Neural progenitor cell (in vitro differentiated cells): ENCODE data around the gene TACR3. TPM values are rescaled to one million over a fixed set of nuclear protein-coding genes. Genes with fewer than 3 reads are reported as not detected.

Source experiments
- DNase-seq: peaks from one replicate; pipeline ENCODE4 v3.0.0-alpha.2; 2016; ENCODE audit warnings: low spot score
- H2AFZ ChIP-seq: fragments of 200-600 bp; sonication (generic); replicated peaks from 2 replicates; pipeline ENCODE4 v1.6.1; 2016; ENCODE audit warnings: antibody characterized with exemption
- H3F3A ChIP-seq: fragments of 200-600 bp; sonication (generic); 2 replicates; pipeline ENCODE4 v1.6.1; 2016; ENCODE audit warnings: antibody characterized with exemption, low read depth
- H3K27ac ChIP-seq: fragments of 200-600 bp; sonication (generic); 2 replicates; pipeline ENCODE4 v1.5.1; 2016; ENCODE audit warnings: mild to moderate bottlenecking
- H3K27me3 ChIP-seq: fragments of 200-600 bp; sonication (generic); 2 replicates; pipeline ENCODE4 v1.6.1; 2016; ENCODE audit warnings: mild to moderate bottlenecking, moderate library complexity
- H3K36me3 ChIP-seq: fragments of 200-600 bp; sonication (generic); 2 replicates; pipeline ENCODE4 v1.5.1; 2016
- H3K4me1 ChIP-seq: fragments of 200-600 bp; sonication (generic); 2 replicates; pipeline ENCODE4 v1.6.1; 2016; ENCODE audit warnings: mixed run types
- H3K4me2 ChIP-seq: fragments of 200-600 bp; sonication (generic); 2 replicates; pipeline ENCODE4 v1.6.1; 2016
- H3K4me3 ChIP-seq: fragments of 200-600 bp; sonication (generic); 2 replicates; pipeline ENCODE4 v1.5.1; 2016
- H3K79me2 ChIP-seq: fragments of 200-600 bp; sonication (generic); 2 replicates; pipeline ENCODE4 v1.6.1; 2016; ENCODE audit warnings: low read depth
- H3K9ac ChIP-seq: fragments of 200-600 bp; sonication (generic); 2 replicates; pipeline ENCODE4 v1.6.1; 2016
- H3K9me3 ChIP-seq: fragments of 200-600 bp; sonication (generic); 2 replicates; pipeline ENCODE4 v1.5.1; 2016; ENCODE audit warnings: low read depth
- H4K20me1 ChIP-seq: fragments of 200-600 bp; sonication (generic); 2 replicates; pipeline ENCODE4 v1.6.1; 2016; ENCODE audit warnings: low read depth
- H3K27ac Mint-ChIP-seq: 3 replicates; pipeline ENCODE4 v1.8.0; 2021; ENCODE audit warnings: mixed read lengths
- H3K27me3 Mint-ChIP-seq: 2 replicates; pipeline ENCODE4 v1.8.0; 2022; ENCODE audit warnings: low read depth, mild to moderate bottlenecking, inconsistent platforms, moderate library complexity, mixed read lengths; ENCODE audit not compliant: insufficient read depth
- H3K36me3 Mint-ChIP-seq: 3 replicates; pipeline ENCODE4 v1.8.0; 2021; ENCODE audit warnings: mixed read lengths
- H3K4me1 Mint-ChIP-seq: 3 replicates; pipeline ENCODE4 v1.8.0; 2021; ENCODE audit warnings: mixed read lengths
- H3K4me3 Mint-ChIP-seq: 3 replicates; pipeline ENCODE4 v1.8.0; 2021; ENCODE audit warnings: mild to moderate bottlenecking, moderate library complexity, mixed read lengths
- H3K9me3 Mint-ChIP-seq: 3 replicates; pipeline ENCODE4 v1.8.0; 2020; ENCODE audit warnings: mixed read lengths
- EZH2 ChIP-seq: fragments of 200-600 bp; sonication (generic); IDR thresholded peaks from 2 replicates; pipeline ENCODE4 v1.6.1; 2017; ENCODE audit warnings: antibody characterized with exemption, mild to moderate bottlenecking, moderate library complexity
- EZH2phosphoT487 ChIP-seq: fragments of 200-600 bp; sonication (generic); IDR thresholded peaks from 2 replicates; pipeline ENCODE4 v1.6.1; 2017; ENCODE audit warnings: antibody characterized with exemption
- total RNA-seq: library from RNA; depleted of rRNA; stranded (reverse); fragments of >200 nt; gene quantifications from 2 replicates; pipeline ENCODE4 v1.2.3, GENCODE V29; 2015; ENCODE audit warnings: low replicate concordance
- TF ChIP-seq, protein P1 (sequence below): fragments of 200-600 bp; sonication (generic); IDR thresholded peaks from 2 replicates; pipeline ENCODE4 v1.5.1; 2017; ENCODE audit warnings: antibody characterized with exemption, mild to moderate bottlenecking

Gene TACR3, protein sequence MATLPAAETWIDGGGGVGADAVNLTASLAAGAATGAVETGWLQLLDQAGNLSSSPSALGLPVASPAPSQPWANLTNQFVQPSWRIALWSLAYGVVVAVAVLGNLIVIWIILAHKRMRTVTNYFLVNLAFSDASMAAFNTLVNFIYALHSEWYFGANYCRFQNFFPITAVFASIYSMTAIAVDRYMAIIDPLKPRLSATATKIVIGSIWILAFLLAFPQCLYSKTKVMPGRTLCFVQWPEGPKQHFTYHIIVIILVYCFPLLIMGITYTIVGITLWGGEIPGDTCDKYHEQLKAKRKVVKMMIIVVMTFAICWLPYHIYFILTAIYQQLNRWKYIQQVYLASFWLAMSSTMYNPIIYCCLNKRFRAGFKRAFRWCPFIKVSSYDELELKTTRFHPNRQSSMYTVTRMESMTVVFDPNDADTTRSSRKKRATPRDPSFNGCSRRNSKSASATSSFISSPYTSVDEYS
- total RNA-seq = 0.06 and 0.28 TPM in 2 replicates

DNA sequence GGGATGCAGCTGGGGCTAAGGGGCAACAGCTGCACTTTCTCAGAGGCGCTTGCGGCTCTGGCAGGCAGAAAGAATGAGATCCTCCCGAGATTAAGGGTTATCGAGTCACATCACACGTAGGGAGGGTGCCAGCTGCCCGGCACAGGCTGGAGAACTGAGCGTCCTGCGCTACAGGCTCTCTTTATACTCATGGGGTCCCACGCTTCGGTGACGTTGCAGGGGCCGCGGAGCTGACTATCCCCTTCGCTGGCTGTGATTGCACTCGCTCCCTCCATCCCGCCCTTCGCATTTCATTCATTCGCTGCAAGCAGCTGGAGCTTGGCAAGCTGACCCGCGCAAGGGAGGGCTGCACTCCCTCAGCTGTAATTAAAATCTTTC lies at the start of gene TACR3:
TSS of gene TACR3 (minus strand) at position 156 of the 378 bp plus-strand sequence. CDS start 310 bp downstream, outside the sequence.
- H3K4me3 Mint-ChIP-seq = peak within 1 kb of the TSS; percentile 62
- peak within 1 kb of the TSS; percentile 94 for H3K4me2 ChIP-seq
- peak within 1 kb of the TSS; percentile 58 for H3K4me3 ChIP-seq
- peak within 1 kb of the TSS; percentile 90 for H2AFZ ChIP-seq
- H4K20me1 ChIP-seq = no peaks in the 10 kb centered on the region
- peak; percentile 71 for DNase-seq
- H3K27me3 Mint-ChIP-seq = peaks cover 4% of the 10 kb centered on the region
- no peaks in the 10 kb centered on the region for H3K9me3 Mint-ChIP-seq
- no peak within 1 kb of the TSS for H3K27ac Mint-ChIP-seq
- H3K36me3 Mint-ChIP-seq = no peaks in the 10 kb centered on the region
- H3F3A ChIP-seq = no peaks in the 10 kb centered on the region
- H3K9ac ChIP-seq = no peak within 1 kb of the TSS
- TF ChIP-seq, protein P1, sequence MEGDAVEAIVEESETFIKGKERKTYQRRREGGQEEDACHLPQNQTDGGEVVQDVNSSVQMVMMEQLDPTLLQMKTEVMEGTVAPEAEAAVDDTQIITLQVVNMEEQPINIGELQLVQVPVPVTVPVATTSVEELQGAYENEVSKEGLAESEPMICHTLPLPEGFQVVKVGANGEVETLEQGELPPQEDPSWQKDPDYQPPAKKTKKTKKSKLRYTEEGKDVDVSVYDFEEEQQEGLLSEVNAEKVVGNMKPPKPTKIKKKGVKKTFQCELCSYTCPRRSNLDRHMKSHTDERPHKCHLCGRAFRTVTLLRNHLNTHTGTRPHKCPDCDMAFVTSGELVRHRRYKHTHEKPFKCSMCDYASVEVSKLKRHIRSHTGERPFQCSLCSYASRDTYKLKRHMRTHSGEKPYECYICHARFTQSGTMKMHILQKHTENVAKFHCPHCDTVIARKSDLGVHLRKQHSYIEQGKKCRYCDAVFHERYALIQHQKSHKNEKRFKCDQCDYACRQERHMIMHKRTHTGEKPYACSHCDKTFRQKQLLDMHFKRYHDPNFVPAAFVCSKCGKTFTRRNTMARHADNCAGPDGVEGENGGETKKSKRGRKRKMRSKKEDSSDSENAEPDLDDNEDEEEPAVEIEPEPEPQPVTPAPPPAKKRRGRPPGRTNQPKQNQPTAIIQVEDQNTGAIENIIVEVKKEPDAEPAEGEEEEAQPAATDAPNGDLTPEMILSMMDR = no peak
- no peak for TF ChIP-seq EZH2phosphoT487
- TF ChIP-seq EZH2 = no peak
- peaks cover 6% of the 10 kb centered on the region for H3K4me1 ChIP-seq
- no peak within 1 kb of the TSS for H3K27ac ChIP-seq
- H3K4me1 Mint-ChIP-seq = no peaks in the 10 kb centered on the region
- no peaks in the 10 kb centered on the region for H3K79me2 ChIP-seq
- peaks cover 44% of the 10 kb centered on the region for H3K27me3 ChIP-seq
- H3K9me3 ChIP-seq = no peaks in the 10 kb centered on the region
- H3K36me3 ChIP-seq = no peaks in the 10 kb centered on the region

DNA sequence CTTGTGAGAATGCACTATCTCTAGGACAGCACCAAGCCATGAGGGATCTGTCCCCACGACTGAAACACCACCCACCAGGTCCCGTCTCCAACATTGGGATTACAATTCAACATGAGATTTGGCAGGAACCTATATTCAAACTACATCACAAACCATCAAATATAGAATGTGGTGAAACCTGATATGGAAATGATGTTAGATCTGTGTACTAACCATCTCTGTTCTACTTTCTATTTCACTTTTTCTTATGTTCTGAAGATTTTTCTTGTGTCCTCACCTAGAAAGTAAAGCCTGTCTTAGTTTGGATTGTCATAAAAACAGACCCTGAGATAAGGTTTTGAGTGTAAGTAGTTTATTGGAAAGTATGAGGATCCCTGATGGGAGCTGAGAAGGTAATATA lies 37.8 kb upstream of the TACR3 start:
- H3K4me1 Mint-ChIP-seq = no peaks in the 10 kb centered on the region
- TF ChIP-seq, protein P1 = no peak
- TF ChIP-seq EZH2phosphoT487 (no peak), EZH2 (no peak)
- Histone ChIP-seq H3K4me1 (no peaks in the 10 kb centered on the region), H4K20me1 (no peaks in the 10 kb centered on the region), H3K4me2 (no peak overlapping the region), H3K9me3 (no peaks in the 10 kb centered on the region), H3K36me3 (no peaks in the 10 kb centered on the region), H3K27ac (no peak overlapping the region), H3K79me2 (no peaks in the 10 kb centered on the region), H3K9ac (no peak overlapping the region), H2AFZ (no peak overlapping the region), H3F3A (no peaks in the 10 kb centered on the region), H3K4me3 (no peak overlapping the region), H3K27me3 (no peaks in the 10 kb centered on the region)
- H3K27me3 Mint-ChIP-seq = no peaks in the 10 kb centered on the region
- no peak overlapping the region for H3K27ac Mint-ChIP-seq
- H3K36me3 Mint-ChIP-seq = no peaks in the 10 kb centered on the region
- no peaks in the 10 kb centered on the region for H3K9me3 Mint-ChIP-seq
- no peak for DNase-seq
- H3K4me3 Mint-ChIP-seq = no peak overlapping the region

DNA sequence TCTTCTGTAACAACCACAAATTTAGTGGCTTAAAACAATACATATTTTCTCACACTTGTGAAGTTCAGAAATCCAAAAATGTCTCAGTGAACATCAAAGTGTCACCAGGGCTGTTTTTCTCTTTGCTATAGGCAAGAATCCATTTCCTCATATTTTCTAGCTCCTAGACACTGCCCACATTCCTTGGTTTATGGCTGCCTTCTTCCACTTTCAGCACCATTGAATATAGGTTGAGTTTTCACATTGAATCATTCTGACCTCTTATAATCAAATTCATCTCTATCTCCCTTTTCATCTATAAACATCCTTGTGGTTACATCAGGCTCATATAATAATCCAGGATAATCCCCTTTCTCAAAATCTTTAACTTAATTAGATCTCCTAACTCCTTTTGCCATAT lies 37.0 kb upstream of the TACR3 start:
- H2AFZ ChIP-seq = no peak overlapping the region
- Mint-ChIP-seq H3K27ac (no peak overlapping the region), H3K4me3 (no peak overlapping the region), H3K36me3 (no peaks in the 10 kb centered on the region), H3K27me3 (no peaks in the 10 kb centered on the region), H3K4me1 (no peaks in the 10 kb centered on the region), H3K9me3 (no peaks in the 10 kb centered on the region)
- DNase-seq = no peak
- H3K9ac ChIP-seq = no peak overlapping the region
- H3K27me3 ChIP-seq = no peaks in the 10 kb centered on the region
- H3K4me3 ChIP-seq = no peak overlapping the region
- H3K36me3 ChIP-seq = no peaks in the 10 kb centered on the region
- H3K27ac ChIP-seq = no peak overlapping the region
- no peaks in the 10 kb centered on the region for H3K79me2 ChIP-seq
- no peak overlapping the region for H3K4me2 ChIP-seq
- no peaks in the 10 kb centered on the region for H3K4me1 ChIP-seq
- TF ChIP-seq EZH2phosphoT487 = no peak
- TF ChIP-seq, protein P1 = no peak
- TF ChIP-seq EZH2 = no peak
- H3F3A ChIP-seq = no peaks in the 10 kb centered on the region
- no peaks in the 10 kb centered on the region for H3K9me3 ChIP-seq
- no peaks in the 10 kb centered on the region for H4K20me1 ChIP-seq
